Measurements from ENCODE around the gene NCAM1. TPM values are rescaled to one million over a fixed set of nuclear protein-coding genes. Genes with fewer than 3 reads are reported as not detected.

The NCAM1 gene
- total RNA-seq, 2 experiments from 2014 or later: 0.34 TPM; not detected in 1

DNA sequence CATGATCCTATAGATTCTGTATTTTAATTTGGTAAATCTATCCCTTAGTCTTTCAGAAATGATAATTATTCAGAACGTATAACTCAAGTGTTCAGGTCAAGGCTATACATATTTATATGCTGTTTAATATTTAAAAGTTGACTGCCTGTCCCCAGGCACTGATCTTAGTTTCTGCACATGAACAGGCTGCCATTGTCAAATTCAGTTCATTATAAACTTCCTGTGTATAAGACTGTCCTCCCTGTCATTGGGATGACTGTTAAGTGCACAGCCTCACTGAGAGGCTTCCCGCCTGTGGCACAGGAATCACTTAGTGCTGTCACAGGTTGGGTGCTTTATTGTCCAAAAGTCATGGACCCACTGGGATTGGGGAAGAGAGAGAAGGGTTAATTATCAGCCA is 261.0 kb downstream of the NCAM1 start:
- no peaks in the 10 kb centered on the region for H3K4me1 ChIP-seq (ENCODE audit: insufficient read depth, low read length)
- ChIA-PET CTCF (no interaction called here), POLR2A (no interaction called here)
- no peak for ATAC-seq (ENCODE audit: poor library complexity)
- H3K27me3 Mint-ChIP-seq: peaks cover 4% of the 10 kb centered on the region
- DNase-seq: no peak
- no peak overlapping the region for H3K27ac Mint-ChIP-seq
- peaks cover 0 to 3% of the 10 kb centered on the region in 2 experiments for H3K27me3 ChIP-seq (ENCODE audit: control insufficient read depth in 1 of 2, insufficient read depth in 2 of 2, low read length in 2 of 2)
- TF ChIP-seq, protein P1, sequence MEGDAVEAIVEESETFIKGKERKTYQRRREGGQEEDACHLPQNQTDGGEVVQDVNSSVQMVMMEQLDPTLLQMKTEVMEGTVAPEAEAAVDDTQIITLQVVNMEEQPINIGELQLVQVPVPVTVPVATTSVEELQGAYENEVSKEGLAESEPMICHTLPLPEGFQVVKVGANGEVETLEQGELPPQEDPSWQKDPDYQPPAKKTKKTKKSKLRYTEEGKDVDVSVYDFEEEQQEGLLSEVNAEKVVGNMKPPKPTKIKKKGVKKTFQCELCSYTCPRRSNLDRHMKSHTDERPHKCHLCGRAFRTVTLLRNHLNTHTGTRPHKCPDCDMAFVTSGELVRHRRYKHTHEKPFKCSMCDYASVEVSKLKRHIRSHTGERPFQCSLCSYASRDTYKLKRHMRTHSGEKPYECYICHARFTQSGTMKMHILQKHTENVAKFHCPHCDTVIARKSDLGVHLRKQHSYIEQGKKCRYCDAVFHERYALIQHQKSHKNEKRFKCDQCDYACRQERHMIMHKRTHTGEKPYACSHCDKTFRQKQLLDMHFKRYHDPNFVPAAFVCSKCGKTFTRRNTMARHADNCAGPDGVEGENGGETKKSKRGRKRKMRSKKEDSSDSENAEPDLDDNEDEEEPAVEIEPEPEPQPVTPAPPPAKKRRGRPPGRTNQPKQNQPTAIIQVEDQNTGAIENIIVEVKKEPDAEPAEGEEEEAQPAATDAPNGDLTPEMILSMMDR (IDR thresholded peaks at IDR 0.05): no peak
- no peaks in the 10 kb centered on the region for H3K4me1 Mint-ChIP-seq (ENCODE audit: low read depth)
- H3K4me3 Mint-ChIP-seq: no peak overlapping the region
- H3K9me3 Mint-ChIP-seq: no peaks in the 10 kb centered on the region
- no peaks in the 10 kb centered on the region for H3K36me3 ChIP-seq (ENCODE audit: insufficient read depth, low read length)
- peaks cover 0 to 9% of the 10 kb centered on the region in 2 experiments for H3K9me3 ChIP-seq (ENCODE audit: control insufficient read depth in 1 of 2, insufficient read depth in 1 of 2, low read length in 2 of 2)
- H3K27ac ChIP-seq (ENCODE audit: low read depth in 1 of 2, low read length in 2 of 2): no peak overlapping the region
- intact Hi-C loops (cut with DNase I, micrococcal nuclease): no loop called here
- H3K36me3 Mint-ChIP-seq (ENCODE audit: low read depth): no peaks in the 10 kb centered on the region
- no peak overlapping the region for H3K4me3 ChIP-seq (ENCODE audit: low read length)

DNA sequence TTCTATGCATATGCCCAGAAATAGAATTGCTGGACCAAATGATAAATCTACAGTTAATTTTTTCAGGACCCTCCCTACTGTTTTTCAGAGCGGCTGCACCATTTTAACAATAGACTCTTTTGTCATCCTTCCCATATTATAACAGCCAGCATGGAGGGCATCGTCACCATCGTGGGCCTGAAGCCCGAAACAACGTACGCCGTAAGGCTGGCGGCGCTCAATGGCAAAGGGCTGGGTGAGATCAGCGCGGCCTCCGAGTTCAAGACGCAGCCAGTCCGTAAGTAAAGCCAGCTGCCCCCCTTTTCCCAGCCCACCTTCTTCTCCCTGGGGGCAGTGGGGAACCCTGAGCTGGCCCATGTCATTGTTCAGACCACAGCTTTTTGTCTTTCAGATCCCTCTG is 273.7 kb downstream of the NCAM1 start:
- ATAC-seq (ENCODE audit: poor library complexity) (no peak), DNase-seq (no peak)
- TF ChIP-seq, protein P1 (IDR thresholded peaks at IDR 0.05): no peak
- ChIA-PET CTCF (no interaction called here), POLR2A (interaction anchor here (0.6 kb wide), 1 partner anchor 1092 kb away, joined by 3 read pairs; no protein-coding TSS in a partner anchor)
- Histone ChIP-seq H3K27me3 (ENCODE audit: control insufficient read depth in 1 of 2, insufficient read depth in 2 of 2, low read length in 2 of 2) (peaks cover 2 to 3% of the 10 kb centered on the region in 2 experiments), H3K4me1 (ENCODE audit: insufficient read depth, low read length) (no peaks in the 10 kb centered on the region), H3K4me3 (ENCODE audit: low read length) (no peak overlapping the region), H3K9me3 (ENCODE audit: control insufficient read depth in 1 of 2, insufficient read depth in 1 of 2, low read length in 2 of 2) (no peaks in the 10 kb centered on the region), H3K27ac (ENCODE audit: low read depth in 1 of 2, low read length in 2 of 2) (no peak overlapping the region), H3K36me3 (ENCODE audit: insufficient read depth, low read length) (no peaks in the 10 kb centered on the region)
- intact Hi-C loops (cut with DNase I, micrococcal nuclease): no loop called here
- Mint-ChIP-seq H3K27me3 (peaks cover 34% of the 10 kb centered on the region), H3K36me3 (ENCODE audit: low read depth) (no peaks in the 10 kb centered on the region), H3K4me1 (ENCODE audit: low read depth) (no peaks in the 10 kb centered on the region), H3K27ac (no peak overlapping the region), H3K4me3 (no peak overlapping the region), H3K9me3 (no peaks in the 10 kb centered on the region)

DNA sequence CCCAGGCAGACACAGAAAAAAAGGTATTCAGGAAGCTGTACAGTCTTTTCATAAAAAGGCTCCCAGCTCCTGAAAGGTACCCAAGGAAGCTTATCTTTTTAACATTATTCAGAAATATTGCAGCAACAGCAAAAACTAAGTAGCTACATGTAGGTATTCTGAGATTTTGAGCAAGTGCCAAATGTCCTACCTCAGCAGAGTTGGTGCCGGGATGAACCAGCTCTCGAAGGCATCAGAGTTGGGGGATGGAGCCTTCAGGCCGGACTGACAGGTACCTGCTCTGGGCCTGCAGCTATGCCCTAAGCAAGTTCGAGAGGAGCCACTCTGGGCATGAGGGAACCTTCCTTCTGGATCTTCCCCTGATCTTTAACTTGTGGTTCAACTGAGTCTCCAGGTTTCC is 276.0 kb downstream of the NCAM1 start:
- ATAC-seq (ENCODE audit: poor library complexity) (no peak), DNase-seq (no peak)
- TF ChIP-seq, protein P1 (IDR thresholded peaks at IDR 0.05): no peak
- no peak overlapping the region for H3K4me3 Mint-ChIP-seq
- H3K9me3 Mint-ChIP-seq: no peaks in the 10 kb centered on the region
- H3K36me3 ChIP-seq (ENCODE audit: insufficient read depth, low read length): no peaks in the 10 kb centered on the region
- peaks cover 2 to 3% of the 10 kb centered on the region in 2 experiments for H3K27me3 ChIP-seq (ENCODE audit: control insufficient read depth in 1 of 2, insufficient read depth in 2 of 2, low read length in 2 of 2)
- no peaks in the 10 kb centered on the region for H3K36me3 Mint-ChIP-seq (ENCODE audit: low read depth)
- no peaks in the 10 kb centered on the region for H3K4me1 ChIP-seq (ENCODE audit: insufficient read depth, low read length)
- H3K4me1 Mint-ChIP-seq (ENCODE audit: low read depth): no peaks in the 10 kb centered on the region
- H3K27ac ChIP-seq (ENCODE audit: low read depth in 1 of 2, low read length in 2 of 2): no peak overlapping the region
- H3K4me3 ChIP-seq (ENCODE audit: low read length): no peak overlapping the region
- H3K9me3 ChIP-seq (ENCODE audit: control insufficient read depth in 1 of 2, insufficient read depth in 1 of 2, low read length in 2 of 2): no peaks in the 10 kb centered on the region
- CTCF ChIA-PET: no interaction called here
- H3K27ac Mint-ChIP-seq: no peak overlapping the region
- POLR2A ChIA-PET: no interaction called here
- intact Hi-C loops (cut with DNase I, micrococcal nuclease): no loop called here
- peaks cover 37% of the 10 kb centered on the region for H3K27me3 Mint-ChIP-seq
